Sigmoid colon (tissue), 4 donors: ENCODE results near the gene IPPK.

Experiments used
- EP300 ChIP-seq, 4 donors: sonication (generic); formaldehyde crosslinking; IDR thresholded peaks; one replicate each; pipeline ENCODE4 v1.6.1; 2017; ENCODE audit warnings: antibody characterized with exemption in 4 of 4
- TF ChIP-seq, protein P1 (sequence below), 4 experiments: fragments of 450-650 bp in 3 of 4; fragments of 200-600 bp in 1 of 4; IDR thresholded peaks; one replicate each; pipeline ENCODE4 v1.5.1; 2016 to 2019; ENCODE audit warnings: antibody characterized with exemption in 4 of 4, mild to moderate bottlenecking in 3 of 4, moderate library complexity in 2 of 4

DNA sequence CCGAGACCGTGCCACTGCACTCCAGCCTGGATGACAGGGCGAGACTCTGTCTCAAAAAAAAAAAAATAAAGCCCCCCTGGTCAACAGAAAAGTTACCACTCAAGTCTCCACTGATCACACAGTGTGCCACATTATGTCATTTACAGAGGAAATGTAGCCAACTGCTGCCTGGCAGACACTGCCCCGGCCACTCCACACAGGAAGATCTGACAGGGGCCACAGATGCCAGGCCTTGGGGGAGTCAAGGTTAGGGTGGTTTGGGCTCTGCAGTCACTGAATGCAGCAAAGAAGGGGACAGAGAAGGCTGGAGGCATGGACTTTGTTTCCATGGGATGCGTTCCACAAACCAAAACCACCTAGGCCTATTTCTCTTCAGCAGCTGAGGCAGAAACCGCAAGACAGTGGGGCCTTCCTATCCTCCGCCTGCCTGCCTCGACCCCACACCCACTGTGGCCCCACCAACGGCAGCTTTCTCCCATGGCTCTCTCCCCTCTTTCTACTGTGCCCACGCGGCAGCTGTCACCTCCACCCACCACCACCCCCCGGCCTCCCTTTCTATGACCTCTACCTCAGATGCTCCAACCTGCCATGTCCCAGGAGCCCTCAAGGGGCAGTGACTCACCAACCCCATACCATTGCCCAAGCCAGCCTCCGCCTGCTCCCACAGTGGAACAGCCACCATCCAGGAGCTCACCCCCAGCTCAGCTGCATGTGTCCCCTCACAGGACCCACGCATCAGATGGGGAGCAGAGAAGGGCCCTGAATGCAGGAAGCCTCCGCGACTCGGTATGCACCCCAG lies 12.4 kb downstream of the IPPK start:
- TF ChIP-seq, protein P1, sequence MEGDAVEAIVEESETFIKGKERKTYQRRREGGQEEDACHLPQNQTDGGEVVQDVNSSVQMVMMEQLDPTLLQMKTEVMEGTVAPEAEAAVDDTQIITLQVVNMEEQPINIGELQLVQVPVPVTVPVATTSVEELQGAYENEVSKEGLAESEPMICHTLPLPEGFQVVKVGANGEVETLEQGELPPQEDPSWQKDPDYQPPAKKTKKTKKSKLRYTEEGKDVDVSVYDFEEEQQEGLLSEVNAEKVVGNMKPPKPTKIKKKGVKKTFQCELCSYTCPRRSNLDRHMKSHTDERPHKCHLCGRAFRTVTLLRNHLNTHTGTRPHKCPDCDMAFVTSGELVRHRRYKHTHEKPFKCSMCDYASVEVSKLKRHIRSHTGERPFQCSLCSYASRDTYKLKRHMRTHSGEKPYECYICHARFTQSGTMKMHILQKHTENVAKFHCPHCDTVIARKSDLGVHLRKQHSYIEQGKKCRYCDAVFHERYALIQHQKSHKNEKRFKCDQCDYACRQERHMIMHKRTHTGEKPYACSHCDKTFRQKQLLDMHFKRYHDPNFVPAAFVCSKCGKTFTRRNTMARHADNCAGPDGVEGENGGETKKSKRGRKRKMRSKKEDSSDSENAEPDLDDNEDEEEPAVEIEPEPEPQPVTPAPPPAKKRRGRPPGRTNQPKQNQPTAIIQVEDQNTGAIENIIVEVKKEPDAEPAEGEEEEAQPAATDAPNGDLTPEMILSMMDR (IDR thresholded peaks at IDR 0.05) = no peak
- no peak for TF ChIP-seq EP300 (IDR thresholded peaks at IDR 0.05)
